Activated CD8-positive, alpha-beta memory T cell treated with anti-CD3 and anti-CD28 coated beads for 1 hour (primary cell): Measurements from ENCODE around the gene EPS8L2.

Source experiments
- DNase-seq, 2 donors: peaks; one replicate each; pipeline ENCODE4 v3.0.0-alpha.2; 2020; ENCODE audit warnings: low read depth in 1 of 2; ENCODE audit errors: extremely low read depth in 1 of 2

Gene EPS8L2

DNA sequence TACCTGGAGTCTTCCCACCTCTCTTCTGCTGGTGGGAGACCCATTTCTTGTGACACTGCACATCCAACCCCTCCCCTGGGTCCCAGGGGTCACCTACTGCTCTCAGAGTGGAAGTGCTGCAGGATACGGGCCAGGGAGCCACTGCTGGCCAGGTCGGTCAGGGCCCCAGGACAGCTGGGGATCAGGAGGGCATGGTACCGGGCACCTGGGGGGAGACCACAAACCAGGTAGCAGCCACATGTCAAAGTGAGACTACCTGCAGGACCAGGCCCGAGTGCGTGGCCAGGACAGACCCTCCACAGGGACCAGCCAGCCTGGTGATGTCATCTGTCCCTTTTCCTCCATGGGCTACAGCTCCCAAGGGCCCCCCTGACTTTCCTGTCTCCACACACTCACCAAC, 67.4 kb downstream of the EPS8L2 start:
- no peak for DNase-seq

DNA sequence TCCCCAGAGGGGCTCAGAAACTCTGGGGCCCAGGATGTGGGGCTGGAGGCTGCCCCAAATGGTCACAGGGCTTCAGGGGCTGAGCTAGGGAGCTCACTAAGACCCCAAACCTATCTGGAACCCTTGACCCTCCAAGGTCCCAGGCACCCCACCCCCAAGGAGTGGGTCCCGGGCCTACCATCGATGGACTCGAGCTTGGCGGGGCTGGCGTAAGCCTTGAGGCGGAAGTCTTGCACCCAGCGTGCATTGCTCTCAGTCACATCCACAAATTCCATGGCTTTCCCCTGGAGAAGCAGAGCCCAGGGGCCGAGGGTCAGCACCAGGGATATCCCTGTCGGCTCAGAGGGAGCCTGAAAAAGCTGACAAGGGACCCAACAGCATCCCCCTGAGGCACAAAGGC, 67.8 kb downstream of the EPS8L2 start:
- no peak for DNase-seq

DNA sequence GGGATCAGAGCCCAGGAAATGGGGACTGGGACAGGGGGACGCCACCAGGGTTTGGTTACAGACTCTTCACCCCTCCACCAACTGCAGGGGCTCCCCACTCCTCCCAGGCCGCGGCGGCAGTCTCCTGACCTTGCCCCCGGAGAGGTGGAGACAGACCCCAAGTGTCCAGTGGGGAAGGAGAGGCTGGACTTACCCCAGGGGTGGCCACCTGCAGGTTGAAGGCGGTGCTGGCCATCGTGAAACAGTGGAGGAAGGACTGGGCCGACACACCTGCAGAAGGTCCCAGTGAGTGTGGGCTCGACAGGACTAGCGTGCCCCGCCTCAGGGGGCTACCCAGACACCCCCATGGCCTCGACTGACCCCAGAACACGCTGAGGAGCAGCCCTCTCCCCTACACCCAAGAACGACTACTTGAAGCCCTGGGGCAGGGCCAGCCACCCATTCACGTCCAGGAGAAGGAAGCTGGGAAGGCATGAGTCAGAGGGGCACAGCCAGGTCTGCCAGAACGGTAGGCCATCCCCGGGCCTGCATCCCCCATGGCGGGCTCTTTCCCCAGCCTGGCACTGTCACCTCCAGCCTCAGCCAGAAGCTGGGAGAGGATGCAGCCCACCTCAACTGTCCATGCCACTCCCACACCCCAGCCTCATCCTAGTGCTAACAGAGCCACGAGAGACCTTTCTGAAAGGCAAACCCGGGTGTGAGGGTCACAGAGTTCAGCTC, 69.0 kb downstream of the EPS8L2 start:
- no peak for DNase-seq

DNA sequence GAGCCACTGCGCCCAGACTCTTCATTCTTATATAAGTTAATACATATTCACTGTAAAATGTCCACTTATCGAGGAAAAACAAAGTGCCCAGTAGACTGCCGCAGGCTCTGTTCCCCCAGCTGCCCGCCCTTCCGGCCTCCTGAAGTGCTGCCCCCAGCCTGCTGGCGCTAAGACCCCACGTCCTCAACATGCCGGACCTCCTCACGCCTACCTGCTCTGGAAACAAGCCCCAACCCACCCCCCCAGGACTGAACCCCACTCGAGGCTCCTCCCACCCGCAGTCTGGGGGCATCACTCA, 70.2 kb downstream of the EPS8L2 start:
- DNase-seq: no peak

DNA sequence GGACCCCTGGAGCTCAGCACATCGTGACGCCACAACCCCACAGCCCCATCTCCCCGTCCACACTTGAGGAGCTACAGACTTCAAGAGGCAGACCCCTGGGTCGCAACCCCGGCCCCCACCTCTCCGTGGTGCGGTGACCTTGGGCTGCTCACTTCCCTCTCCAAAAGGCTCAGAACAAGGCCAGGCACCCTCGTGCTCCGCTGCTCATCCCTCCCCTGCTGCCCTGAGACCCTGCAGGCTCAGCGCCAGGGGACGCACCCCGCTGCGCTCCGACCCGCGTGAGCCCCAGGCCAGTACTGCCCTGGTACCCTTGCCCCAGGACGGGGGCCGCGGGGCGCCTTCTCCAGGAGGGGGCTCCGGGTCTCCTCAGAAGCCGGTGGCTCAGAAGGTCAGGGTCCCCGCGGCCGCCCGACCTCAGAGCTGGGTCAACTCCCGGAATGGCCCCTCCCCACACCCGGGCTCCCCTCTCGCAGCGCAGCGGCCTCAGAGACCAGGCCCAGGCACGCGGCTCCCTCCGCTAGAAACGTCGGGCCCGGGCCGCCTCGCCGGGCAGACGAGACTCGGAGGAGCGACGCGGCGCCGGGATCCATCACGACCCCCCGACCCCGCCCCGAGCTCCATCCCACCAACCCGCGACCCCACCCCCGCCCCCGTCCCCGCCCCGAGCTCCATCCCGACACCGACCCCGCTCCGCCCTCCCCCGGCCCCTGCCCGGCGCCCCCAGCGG, 70.7 kb downstream of the EPS8L2 start:
- DNase-seq: no peak
